NCI-H345 treated with DMSO at 0.1 percent for 48 hours (cell line): Measurements from ENCODE around the gene PNISR.

Experiments
- DNase-seq: peaks from one replicate; lab custom pipeline; 2025; ENCODE audit not compliant: unreplicated experiment; lab: John Stamatoyannopoulos, UW

The PNISR gene

DNA sequence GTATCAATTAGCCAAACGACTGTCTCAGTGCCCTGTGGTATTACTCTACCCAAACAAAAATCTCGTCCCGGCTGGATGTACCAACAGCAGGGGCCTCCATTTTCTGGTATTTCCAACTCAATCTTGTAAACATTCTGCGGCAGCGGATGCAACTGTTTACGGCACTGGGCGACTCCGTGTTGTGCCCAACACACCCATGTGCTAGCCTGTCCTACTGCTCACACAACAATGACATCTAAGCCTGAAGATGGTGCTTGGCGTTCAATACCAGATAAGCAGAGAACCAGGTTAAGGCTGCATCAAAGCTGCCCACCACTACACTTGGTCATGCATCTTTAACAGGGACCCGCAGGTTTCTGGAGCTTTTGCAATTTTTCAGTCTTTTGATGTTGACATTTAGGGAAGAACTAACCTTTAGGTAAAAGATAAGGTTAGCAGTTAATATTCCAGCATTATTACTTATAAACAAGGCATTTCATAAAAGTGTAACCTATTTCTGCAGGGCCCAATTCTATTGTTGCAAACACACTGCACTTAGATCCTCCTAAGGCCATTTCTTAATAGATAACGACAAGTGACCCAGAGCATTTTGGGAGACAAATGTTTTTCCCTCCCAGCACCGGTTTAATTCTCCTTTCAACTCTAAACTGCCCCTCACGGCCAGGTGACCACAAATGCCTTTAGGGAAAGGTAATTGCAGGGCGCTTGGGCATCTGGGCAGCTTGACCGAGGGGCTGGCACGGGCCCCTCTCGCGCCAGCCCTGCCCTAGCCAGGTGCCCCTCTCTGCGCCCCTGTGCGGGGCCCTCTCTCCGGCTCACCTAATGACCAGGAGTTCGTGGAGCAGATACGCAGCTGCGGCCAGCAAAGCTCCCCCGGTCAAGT lies 76.6 kb downstream of the PNISR start:
- DNase-seq: no peak
